Esophagus squamous epithelium (tissue), 4 donors: ENCODE measurements around the gene CT83.

ENCODE experiments used
- POLR2A ChIP-seq, 4 donors: fragments of 450-650 bp; IDR thresholded peaks; one replicate each; pipeline ENCODE4 v1.6.1; 2017; ENCODE audit warnings: antibody characterized with exemption in 4 of 4, mild to moderate bottlenecking in 4 of 4, moderate library complexity in 3 of 4
- TF ChIP-seq, protein P1 (sequence below), 6 experiments: fragments of 450-650 bp in 4 of 6; fragments of 200-600 bp in 2 of 6; sonication (generic) in 2 of 6; IDR thresholded peaks; one replicate each; pipeline ENCODE4 v1.5.1; 2016 to 2019; ENCODE audit warnings: antibody characterized with exemption in 6 of 6, mild to moderate bottlenecking in 4 of 6, moderate library complexity in 4 of 6

DNA sequence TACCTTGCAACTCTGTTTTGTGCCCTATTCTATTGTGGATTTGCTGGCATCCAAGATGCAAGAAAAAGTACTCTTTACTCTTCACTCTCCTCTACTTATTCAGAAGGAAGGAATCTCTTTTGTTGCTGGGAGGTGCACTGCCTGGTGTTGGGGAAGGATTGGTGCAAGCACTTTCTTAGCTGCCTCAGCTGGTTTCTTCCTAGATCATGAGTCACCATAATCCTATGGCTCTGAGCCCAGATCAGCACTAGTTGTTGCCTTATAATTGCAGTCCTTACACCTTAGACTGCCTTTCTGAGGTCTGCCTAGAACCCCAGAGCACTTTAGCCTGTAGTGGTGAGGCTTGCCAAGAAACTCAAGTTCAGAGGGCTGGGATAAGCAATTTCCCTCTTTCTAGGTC is 37.0 kb upstream of the CT83 start:
- TF ChIP-seq, protein P1, sequence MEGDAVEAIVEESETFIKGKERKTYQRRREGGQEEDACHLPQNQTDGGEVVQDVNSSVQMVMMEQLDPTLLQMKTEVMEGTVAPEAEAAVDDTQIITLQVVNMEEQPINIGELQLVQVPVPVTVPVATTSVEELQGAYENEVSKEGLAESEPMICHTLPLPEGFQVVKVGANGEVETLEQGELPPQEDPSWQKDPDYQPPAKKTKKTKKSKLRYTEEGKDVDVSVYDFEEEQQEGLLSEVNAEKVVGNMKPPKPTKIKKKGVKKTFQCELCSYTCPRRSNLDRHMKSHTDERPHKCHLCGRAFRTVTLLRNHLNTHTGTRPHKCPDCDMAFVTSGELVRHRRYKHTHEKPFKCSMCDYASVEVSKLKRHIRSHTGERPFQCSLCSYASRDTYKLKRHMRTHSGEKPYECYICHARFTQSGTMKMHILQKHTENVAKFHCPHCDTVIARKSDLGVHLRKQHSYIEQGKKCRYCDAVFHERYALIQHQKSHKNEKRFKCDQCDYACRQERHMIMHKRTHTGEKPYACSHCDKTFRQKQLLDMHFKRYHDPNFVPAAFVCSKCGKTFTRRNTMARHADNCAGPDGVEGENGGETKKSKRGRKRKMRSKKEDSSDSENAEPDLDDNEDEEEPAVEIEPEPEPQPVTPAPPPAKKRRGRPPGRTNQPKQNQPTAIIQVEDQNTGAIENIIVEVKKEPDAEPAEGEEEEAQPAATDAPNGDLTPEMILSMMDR (IDR thresholded peaks at IDR 0.05) = peak in 1 of 6 experiments; percentile 24
- no peak for TF ChIP-seq POLR2A (IDR thresholded peaks at IDR 0.05)
